ENCODE measurements around the gene FOXO3.

FOXO3 gene

DNA sequence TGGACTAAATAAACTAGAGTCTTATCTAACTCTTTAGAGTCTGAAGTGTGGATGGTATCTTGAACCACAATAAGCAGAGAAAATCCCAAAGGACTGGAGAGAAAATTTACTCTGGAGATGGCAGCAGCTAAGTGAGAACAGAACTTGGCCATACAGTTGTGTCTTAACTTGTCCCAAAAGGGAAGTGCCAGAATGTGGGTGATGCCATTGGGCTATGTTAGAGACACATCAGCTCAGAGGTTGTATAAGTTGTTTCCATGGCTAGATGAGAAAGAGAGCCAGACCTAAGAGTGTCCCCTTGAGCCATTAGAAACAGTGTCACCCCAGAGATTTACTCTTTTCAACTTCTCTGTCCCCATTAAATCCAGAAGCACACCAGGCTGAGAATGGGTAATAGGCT is 36.2 kb downstream of the FOXO3 start:
- no peak for TF ChIP-seq CTCF (IDR thresholded peaks at IDR 0.05; ENCODE audit: low read depth, low read length)
- no peak for DNase-seq (ENCODE audit: low read depth in 2 of 2)
- no peak overlapping the region for H3K4me3 ChIP-seq (replicated peaks in 1 of 2; ENCODE audit: low read depth in 2 of 2, low read length in 2 of 2)

DNA sequence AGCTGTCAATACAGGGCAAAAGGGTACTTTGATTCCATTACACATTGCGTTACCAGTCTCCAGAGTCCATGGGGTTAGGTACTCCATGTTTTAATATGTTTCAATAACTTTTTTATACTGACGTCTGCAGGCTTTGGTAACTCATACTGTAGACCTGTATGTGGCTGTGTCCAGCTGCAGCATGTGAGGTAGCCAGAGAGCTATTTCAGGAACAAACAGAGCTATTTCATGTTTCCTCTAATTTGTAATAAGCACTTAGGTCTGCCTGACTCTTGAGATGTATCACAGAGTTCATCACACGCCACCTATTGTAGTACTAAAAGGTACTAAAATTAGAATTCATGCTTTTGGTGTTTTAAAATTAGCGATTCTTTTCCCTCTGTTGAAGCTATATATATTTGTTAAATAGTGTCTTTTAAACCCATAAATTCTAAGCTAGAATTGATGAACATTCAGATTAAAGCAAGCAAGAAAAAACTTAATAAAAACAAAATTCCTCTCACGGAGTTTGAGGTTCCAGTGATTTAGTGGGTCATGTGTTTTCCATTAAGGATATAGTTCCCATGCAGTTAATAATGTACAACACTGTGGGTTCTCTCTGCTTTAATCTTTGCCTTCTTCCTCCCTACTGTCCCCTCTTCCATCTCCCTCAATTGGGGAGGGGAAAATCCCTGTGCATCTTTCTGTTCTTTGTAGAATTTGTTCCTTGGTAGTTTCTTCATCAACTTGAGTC is 37.0 kb downstream of the FOXO3 start:
- no peak for TF ChIP-seq CTCF (IDR thresholded peaks at IDR 0.05; ENCODE audit: low read depth, low read length)
- no peak overlapping the region for H3K4me3 ChIP-seq (replicated peaks in 1 of 2; ENCODE audit: low read depth in 2 of 2, low read length in 2 of 2)
- no peak for DNase-seq (ENCODE audit: low read depth in 2 of 2)

- TF ChIP-seq CTCF (IDR thresholded peaks at IDR 0.05; ENCODE audit: low read depth, low read length), result no peak
- no peak overlapping the region for H3K4me3 ChIP-seq (replicated peaks in 1 of 2; ENCODE audit: low read depth in 2 of 2, low read length in 2 of 2)
- DNase-seq (ENCODE audit: low read depth in 2 of 2), result peak; percentile 51 to 60
These were observed 37.7 kb downstream of the FOXO3 start for GRCh38 chr6:108598305-108598863.

DNA sequence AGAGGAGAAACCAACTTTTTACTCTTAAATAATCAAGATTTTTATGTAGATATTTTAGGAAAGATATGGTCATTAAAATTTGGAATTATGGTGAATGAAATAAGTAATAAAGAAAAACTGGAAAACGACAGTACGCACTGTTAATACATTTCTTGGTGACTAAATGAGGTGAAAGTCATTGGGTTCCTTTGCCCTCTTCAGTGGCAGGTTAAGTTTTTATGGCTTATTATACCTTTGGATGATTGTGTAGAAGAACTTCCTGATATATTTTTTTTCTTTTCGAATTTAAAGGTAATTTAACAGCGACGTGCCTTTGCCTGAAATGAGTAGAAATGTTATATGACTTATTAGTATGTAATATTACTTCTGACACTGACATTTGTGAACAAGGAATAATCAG is 43.4 kb downstream of the FOXO3 start:
- no peak for TF ChIP-seq CTCF (IDR thresholded peaks at IDR 0.05; ENCODE audit: low read depth, low read length)

DNA sequence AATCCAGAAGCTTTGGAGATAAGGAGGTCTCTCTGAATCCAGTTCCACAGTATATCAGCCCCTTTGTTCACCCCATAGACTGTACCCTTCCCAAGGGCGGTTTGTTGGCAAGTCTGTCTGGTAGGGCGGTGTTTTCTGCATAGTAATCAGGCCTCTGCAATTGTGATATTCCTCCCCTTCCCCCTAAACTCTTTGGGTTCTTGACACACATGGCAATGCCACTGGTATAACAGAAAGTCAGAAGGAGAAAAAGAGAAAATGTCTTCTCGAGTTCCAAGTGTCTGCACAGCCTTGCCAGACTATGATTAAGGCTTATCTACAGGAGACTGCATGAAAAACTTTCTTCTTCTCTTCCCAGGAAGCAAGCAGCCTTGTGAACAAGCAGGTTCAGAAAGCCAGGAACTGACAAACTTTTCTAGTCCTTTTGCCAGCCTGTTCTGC is 45.6 kb downstream of the FOXO3 start:
- TF ChIP-seq CTCF (IDR thresholded peaks at IDR 0.05; ENCODE audit: low read depth, low read length), result no peak
- no peak overlapping the region for H3K4me3 ChIP-seq (replicated peaks in 1 of 2; ENCODE audit: low read depth in 2 of 2, low read length in 2 of 2)
- no peak for DNase-seq (ENCODE audit: low read depth in 2 of 2)

More for the DNA sequence above, 43.4 kb downstream of the FOXO3 start:
- no peak for DNase-seq (ENCODE audit: low read depth in 2 of 2)
- H3K4me3 ChIP-seq (replicated peaks in 1 of 2; ENCODE audit: low read depth in 2 of 2, low read length in 2 of 2), result no peak overlapping the region

DNA sequence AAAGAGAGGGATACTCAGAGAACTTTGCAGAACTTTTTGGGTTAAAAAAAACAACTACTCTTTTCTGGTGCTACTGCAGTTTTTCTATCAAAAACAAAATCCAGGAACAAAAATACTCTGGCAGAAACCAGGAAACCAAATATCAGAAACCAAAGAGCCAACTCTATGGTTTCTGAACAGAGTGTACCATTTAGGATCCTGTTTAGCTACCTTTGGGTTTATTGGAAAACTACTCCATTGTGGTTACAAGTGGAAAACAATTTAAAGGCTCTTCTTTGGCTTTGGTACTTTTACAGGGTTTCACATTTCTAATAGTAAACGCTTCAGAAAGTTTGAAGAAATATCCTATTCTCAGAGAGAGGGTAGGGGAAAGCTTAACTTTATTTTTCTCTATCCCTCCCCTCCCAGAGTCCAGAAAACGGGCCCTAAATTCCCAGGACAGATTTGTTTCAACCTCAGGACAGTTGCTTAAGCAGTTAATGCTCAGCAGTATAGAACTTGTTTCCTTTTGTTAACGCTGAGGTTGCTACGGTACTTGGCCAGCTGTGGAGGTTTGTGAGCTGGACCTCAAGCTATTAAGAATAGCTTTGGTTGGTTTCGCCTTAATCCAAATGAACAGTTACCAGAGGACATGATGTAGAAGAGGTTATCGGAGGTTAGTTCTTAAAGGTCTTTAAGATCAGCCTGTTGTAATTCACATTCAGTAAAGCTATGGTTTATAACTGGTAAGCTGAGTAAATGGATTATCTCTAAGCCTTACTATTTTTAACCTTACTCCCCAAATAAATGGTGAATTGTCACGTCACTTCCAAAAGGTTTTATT is 47.9 kb downstream of the FOXO3 start:
- no peak overlapping the region for H3K4me3 ChIP-seq (replicated peaks in 1 of 2; ENCODE audit: low read depth in 2 of 2, low read length in 2 of 2)
- no peak for TF ChIP-seq CTCF (IDR thresholded peaks at IDR 0.05; ENCODE audit: low read depth, low read length)
- DNase-seq (ENCODE audit: low read depth in 2 of 2), result peak in 1 of 2 donors; percentile 59

Measured in cardiac fibroblast (primary cell).